Smooth muscle cell of the pulmonary artery (primary cell): ENCODE results near the gene CHURC1. TPM values are rescaled to one million over a fixed set of nuclear protein-coding genes. Genes with fewer than 3 reads are reported as not detected.

ENCODE experiments used
- total RNA-seq: library from RNA; depleted of rRNA; stranded (reverse); fragments of >200 nt; gene quantifications from 2 replicates; pipeline ENCODE4 v1.2.3, GENCODE V29; 2014

Gene CHURC1
- total RNA-seq = 39.0 and 54.7 TPM in 2 replicates

GRCh38 chr14:64914237-64915028 lies at the start of gene CHURC1:
Gene CHURC1 (plus strand): TSS chr14:64914455. CDS start chr14:64914496, 41 bp downstream.

GRCh38 chr14:64879635-64880220 lies 34.5 kb upstream of the CHURC1 start, which contains the start of gene SPTB:
Gene SPTB (minus strand): TSS chr14:64879907. CDS start chr14:64823094, 56,813 bp downstream.

GRCh38 chr14:64942531-64943111 lies 28.4 kb downstream of the CHURC1 start, which contains the start of gene GPX2:
Gene GPX2 (minus strand): TSS chr14:64942745. CDS start chr14:64942726, 19 bp downstream.

GRCh38 chr14:64971943-64972791 lies 57.9 kb downstream of the CHURC1 start, which contains the start of gene RAB15:
Gene RAB15 (minus strand): TSS chr14:64972336. CDS start chr14:64972076, 260 bp downstream.

Other genes starting within 250 kb of the CHURC1 start
- gene PLEKHG3, start 210.0 kb upstream of the CHURC1 start, total RNA-seq = 9.6 and 13.5 TPM in 2 replicates
- gene SPTB, start 34.5 kb upstream of the CHURC1 start, total RNA-seq = 0.13 TPM in 1 of 2 replicates, not detected in the other
- gene GPX2, start 28.3 kb downstream of the CHURC1 start, total RNA-seq = not detected in 2 replicates
- gene RAB15, start 57.9 kb downstream of the CHURC1 start, total RNA-seq = 3.8 and 5.2 TPM in 2 replicates
- 15.3 and 20.5 TPM in 2 replicates for gene FNTB, start 72.4 kb downstream of the CHURC1 start, total RNA-seq
- 41.4 and 46.4 TPM in 2 replicates for gene MAX, start 188.1 kb downstream of the CHURC1 start, total RNA-seq